ENCODE measurements around the gene RTN3.
A peak's percentile ranks its signal among the peaks of the same experiment; 100 is the strongest.
"Not testable (repeated sequence)": the region's sequence is repeated elsewhere in the genome, so short reads cannot be mapped to it uniquely, and the experiment has no call there.

The RTN3 gene, protein sequence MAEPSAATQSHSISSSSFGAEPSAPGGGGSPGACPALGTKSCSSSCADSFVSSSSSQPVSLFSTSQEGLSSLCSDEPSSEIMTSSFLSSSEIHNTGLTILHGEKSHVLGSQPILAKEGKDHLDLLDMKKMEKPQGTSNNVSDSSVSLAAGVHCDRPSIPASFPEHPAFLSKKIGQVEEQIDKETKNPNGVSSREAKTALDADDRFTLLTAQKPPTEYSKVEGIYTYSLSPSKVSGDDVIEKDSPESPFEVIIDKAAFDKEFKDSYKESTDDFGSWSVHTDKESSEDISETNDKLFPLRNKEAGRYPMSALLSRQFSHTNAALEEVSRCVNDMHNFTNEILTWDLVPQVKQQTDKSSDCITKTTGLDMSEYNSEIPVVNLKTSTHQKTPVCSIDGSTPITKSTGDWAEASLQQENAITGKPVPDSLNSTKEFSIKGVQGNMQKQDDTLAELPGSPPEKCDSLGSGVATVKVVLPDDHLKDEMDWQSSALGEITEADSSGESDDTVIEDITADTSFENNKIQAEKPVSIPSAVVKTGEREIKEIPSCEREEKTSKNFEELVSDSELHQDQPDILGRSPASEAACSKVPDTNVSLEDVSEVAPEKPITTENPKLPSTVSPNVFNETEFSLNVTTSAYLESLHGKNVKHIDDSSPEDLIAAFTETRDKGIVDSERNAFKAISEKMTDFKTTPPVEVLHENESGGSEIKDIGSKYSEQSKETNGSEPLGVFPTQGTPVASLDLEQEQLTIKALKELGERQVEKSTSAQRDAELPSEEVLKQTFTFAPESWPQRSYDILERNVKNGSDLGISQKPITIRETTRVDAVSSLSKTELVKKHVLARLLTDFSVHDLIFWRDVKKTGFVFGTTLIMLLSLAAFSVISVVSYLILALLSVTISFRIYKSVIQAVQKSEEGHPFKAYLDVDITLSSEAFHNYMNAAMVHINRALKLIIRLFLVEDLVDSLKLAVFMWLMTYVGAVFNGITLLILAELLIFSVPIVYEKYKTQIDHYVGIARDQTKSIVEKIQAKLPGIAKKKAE

DNA sequence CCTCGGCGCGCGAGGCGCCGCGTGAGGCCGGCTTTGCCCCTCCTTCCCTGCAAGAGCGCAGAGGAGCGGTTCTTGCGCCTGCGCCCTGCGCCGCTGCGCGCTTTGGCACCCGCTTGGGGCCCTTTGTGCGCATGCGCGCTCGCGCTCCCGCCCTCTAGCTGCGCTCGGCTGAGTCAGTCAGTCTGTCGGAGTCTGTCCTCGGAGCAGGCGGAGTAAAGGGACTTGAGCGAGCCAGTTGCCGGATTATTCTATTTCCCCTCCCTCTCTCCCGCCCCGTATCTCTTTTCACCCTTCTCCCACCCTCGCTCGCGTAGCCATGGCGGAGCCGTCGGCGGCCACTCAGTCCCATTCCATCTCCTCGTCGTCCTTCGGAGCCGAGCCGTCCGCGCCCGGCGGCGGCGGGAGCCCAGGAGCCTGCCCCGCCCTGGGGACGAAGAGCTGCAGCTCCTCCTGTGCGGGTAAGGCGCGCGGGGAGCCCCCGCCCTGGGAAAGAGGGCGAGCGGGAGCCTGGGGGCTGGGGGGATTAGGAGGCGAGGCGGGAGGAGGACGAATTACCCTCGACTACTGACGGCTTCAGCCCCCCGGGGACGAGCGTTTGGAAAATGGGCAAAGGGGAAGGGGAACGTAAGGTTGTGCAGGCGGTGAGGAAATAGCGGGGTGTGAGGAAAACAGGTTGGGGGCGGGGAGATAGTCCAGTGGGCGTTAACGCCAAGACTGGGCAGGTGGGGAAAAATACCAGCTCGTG is at the start of gene RTN3:
TSS of gene RTN3 (plus strand) at position 180 of the 745 bp plus-strand sequence. CDS start at position 317, 137 bp downstream.
- DNase-seq (ENCODE audit: low read depth, low spot score): peak; percentile 96

DNA sequence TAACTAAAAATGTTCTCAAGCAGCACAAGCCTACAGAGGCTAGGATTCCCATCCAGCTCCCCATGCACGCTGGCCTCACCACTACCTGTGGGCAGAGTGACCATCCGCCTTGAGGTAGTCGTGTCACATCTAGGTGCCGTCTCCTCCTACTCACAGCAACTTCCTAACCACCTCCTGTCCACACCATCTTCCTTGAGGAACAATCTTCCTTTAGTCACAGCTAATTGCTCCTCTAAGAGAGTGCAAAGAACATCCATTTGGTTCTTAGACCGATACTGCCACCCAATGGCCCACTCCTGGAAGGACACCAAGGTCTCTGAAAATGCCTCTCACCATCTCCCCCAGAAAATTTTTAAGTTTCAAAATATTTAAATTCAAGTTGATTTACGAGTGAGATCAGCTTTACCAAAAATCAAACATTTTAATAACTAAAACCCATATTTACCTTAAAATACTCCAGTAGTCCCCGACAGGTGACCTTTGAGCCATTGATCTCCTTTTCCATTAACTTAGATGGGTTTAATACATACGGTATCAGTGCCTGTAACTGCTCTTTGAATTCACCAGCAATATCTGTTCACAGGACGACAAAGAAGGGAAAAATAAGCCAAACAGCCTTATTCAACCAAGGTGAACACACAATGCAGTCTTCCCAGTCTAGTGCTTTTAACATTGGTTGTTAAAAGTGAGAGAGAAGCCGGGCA is 45.4 kb upstream of the RTN3 start:
- peak; percentile 25 for DNase-seq (ENCODE audit: low read depth, low spot score)

DNA sequence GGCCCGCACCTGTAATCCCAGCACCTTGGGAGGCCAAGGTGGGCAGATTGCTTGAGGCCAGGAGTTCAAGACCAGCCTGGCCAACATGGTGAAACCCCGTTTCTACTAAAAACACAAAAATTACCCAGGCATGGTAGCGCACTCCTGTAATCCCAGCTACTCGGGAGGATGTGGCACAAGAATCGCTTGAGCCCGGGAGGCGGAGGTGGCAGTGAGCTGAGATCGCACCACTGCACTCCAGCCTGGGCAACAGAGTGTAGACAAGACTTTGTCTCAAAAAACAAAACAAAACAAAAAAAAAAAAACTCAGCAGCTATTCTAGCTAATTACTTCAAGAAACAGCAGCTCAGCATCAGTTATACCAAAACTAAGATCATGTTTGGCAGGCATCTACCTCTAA is 42.9 kb upstream of the RTN3 start:
- DNase-seq (ENCODE audit: low read depth, low spot score): not testable (repeated sequence)

DNA sequence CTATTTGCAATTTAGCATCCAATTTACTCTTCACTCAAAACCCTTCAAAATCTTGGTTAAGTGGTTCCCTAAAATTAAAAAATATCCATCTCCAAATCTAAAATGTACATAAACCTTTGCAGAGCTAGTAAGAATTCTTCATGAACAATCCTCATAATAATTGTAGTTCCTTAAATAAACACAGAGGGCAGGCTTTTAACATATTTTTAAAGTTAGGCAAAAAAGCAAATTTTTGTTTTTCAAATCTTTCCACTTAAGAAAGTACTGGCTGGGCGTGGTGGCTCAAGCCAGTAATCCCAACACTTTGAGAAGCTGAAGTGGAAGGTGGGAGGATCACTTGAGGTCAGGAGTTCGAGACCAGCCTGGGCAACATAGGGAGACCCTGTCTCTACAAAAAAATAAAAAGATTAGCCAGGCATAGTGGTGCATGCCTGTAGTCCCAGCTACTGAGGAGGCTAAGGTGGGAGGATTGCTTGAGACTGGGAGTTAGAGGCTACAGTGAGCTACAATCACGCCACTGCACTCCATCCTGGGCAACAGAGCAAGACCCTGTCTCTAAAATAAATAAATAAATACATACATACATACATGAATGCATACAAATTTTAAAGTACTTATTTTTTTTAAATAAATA is 42.0 kb upstream of the RTN3 start:
- no peak for DNase-seq (ENCODE audit: low read depth, low spot score)

DNA sequence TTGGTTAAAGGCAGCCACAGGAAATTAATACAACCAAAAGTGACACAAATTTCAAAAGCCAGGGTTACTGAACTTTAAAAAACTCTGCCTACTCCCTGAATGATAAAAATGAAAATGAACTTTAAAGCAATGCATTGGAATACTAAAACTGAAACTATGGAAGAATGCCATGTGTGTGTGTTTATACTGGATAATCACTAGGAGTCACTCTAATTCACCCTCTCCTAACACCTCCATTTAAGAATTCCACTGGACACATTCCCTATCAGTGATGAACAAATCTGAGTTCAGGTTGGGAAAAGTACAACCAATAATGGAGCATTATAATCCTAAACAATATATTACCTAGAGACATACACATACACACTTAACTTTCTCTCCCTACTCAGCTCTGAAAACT is 39.6 kb upstream of the RTN3 start:
- DNase-seq (ENCODE audit: low read depth, low spot score): no peak

DNA sequence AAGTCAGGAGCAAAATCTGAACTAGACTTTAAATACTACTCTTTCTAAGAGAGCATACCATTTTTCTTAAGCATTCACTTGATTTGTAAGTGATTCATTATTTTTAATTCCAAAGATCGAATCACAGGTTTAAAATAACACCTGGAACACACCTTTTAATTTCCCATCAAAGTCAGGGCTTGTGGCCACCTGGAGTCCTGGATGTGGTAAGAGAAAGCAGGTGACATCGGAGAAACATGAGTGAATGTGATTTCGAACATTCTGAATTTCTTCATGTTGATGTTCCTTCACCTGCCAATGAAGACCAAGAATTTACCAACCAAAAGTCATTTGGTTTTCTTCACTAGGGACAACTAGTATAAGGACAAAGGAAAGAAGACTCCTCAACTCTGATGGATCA is 38.1 kb upstream of the RTN3 start:
- DNase-seq (ENCODE audit: low read depth, low spot score): no peak

DNA sequence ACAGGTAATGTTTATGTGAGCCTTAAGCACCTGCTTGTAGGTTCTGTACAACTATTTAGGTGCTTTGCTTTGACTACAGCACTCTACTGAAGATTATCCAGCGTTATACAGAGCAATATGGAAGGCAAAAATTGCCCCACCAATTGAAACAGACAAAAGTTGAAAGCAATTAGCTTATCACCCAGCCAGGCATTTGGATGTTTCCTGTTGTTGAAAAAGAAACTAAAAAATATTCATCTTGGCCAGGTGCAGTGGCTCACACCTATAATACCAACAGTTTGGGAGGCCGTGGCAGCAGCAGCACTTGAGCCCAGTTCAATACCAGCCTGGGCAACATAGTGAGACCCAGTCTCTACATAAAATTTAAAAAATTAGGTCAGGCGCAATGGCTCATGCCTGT is 28.6 kb upstream of the RTN3 start:
- DNase-seq (ENCODE audit: low read depth, low spot score): no peak

DNA sequence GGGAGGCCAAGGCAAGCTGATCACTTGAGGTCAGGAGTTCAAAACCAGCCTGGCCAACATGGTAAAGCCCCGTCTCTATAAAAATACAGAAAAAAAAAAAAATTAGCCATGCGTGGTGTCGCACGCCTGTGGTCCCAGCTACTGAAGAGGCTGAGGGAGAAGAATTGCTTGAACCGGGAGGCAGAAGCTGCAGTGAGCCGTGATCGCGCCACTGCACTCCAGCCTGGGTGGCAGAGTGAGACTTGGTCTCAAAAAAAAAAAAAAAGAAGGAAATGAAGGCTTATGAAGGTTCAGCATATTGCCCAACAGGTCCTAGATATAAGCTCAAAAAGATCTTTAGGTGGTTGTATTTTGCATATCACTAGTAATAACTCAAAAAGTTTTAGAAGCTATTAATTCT is 20.3 kb upstream of the RTN3 start:
- DNase-seq (ENCODE audit: low read depth, low spot score): no peak

DNA sequence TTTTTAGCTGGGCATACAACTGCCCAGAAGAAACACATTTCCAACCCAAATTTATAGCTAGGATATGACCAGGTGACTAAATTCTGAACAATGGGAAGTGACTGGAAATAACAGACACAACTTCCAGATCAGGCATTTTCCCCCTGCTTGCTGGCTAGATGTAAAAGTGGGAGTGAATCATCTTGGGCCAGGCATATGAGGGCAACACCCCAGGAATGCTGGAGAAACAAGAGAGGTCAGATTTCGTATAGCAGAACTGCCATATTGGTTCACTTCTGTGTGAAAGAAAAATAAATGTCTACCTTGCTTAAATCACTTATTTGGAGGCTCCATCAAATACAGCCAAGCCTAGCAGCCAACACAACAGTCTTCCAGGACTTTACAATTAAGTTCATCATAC is 17.5 kb upstream of the RTN3 start:
- no peak for DNase-seq (ENCODE audit: low read depth, low spot score)

DNA sequence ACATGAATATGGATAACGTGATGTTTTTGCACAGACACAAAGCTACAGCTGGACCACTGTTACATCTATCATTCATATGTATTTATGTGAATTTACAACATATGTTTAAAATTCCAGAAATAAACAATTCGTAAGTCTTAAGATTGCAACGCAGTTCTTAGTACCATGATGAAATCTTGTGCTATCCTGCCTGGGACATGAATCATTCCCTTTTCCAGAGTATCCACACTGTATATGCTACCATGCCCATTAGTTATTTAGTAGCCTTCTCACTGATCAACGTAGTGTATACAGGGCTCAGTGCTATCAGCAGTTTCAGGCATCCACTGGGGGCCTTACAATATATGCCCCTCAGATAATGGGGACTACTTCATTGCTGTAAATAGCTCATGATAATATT is 14.4 kb upstream of the RTN3 start:
- DNase-seq (ENCODE audit: low read depth, low spot score): no peak

DNA sequence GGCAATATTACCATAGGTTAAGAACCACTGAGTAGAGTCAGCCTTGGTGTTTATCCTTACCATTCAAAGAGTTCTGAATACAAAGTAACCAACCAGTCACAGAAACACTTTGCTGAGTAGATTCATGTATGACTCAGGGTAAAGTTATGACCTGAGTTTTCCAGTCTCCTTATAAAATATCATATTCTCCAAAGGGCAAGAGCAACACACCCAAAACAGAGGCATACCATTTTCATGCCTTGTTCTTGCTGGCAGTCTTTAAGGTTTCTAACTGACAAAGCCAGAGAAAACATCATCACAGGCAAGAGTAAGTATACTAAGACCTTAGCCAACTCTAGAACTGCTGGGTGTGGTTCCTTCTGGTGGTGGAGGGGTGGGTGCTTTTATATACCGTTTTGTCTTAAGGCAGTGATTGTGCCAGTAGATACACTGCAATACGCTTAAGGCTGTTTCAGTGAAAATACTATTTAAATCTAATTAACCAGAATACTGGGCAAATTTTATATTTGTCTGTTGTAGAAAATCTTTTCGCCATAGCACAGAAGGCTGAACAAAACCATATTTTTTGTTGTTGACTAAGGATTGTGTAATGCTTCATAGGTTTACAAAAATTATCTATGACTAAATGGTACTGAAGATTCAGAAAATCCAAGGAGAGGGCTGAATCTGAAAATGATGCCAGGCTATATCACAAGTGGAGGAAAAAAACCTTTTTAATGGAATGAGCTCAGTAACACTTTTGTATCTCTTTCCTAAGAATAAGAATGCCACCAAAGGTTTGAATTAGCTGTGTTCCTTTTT is 13.1 kb upstream of the RTN3 start:
- DNase-seq (ENCODE audit: low read depth, low spot score): no peak

DNA sequence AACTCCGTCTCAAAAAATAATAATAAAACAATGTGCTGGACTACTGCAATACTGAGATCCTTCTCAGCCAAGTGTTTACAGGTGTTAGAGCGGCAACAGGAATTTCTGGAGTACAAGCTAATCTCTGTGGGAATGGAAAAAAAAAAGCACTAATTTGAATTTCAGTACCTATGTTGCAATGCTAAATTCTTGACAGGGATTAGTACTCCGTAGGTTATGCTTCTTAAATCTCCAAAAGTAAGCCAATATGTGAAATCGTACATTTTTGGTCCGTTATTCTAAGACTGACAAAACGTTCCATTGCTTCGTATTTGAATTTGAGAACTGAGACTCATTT is 11.2 kb upstream of the RTN3 start:
- DNase-seq (ENCODE audit: low read depth, low spot score): no peak

DNA sequence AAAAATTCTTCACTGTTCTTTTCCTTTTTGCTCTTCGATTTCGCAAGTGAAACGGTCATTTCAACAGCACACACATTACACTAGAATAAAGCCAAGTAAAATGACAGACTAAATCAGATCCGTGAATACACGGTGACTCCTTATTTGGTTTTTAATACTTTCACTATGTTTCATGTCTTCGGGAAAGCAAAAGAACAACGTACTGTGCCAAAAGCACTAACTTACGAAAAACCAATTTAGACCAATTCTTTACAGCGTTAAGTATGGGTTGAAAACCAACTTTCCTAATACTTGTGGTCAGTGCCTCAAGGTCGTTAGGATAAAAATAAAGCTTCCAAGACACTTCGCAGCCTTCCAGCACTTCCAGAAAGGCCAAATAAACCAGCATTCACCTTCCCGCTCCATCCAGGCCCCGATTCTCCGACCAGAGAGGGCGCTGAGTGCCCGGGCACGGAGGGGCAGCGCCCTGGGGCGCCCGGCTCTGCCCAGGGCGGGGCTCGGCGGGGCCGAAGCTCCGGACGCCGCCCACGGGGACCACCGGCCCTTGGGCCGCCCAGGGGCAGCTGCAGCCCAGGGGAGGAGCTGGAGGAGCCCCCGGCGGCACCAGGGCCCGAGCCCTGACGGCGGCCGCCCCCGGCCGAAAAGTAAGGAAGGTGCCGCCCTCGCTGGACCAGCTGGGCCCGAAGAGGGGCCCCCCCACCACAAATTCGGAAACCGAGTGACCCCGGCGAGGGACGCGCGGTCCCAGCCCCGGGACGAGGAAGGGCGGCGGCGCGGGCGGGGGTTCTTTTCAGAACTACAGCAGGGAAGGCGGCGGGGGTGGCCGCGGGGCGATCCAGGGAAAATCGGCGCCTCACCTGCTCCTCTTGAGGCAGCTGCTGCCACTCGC is 10.6 kb upstream of the RTN3 start:
- no peak for DNase-seq (ENCODE audit: low read depth, low spot score)

DNA sequence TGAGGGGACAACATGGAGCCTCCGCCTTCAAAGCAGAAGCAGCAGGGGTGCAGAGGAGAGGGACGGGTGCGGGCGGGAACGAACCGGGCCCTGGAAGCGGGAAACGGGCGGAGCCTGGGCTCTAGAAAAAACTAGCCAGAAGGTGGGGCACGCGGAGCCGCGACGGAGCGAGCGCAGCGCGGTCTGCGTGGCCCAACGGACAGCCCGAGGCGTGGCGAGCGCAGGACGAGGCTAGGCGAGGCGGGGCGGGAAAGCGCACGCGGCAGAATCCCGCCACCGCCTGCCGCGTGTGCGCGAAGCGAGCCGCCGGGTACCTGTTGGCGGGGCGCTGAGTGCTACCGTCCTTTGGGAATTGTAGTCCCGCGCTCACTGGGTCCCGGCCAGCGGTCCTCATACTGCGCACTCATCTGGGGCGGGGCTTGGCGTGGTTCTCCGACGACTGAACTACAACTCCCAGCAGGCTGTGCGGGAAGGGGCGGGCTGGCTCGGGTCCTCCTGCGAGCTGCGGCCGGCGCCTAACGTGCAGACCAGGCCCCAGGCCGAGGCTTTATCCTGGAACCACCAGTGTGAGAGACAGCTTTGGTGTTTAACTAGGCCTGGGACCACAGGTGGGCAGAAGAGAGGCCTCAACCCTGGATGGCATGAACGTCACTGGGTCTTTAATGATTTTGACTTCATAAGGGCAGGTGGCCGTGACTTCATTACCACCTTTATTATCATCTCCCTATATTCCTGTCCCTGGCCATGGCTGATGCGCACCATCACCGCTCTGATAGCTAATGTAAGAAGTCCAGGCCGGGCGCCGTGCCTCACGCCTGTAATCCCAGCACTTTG is 9.8 kb upstream of the RTN3 start, which contains the start of gene ATL3:
TSS of gene ATL3 (minus strand) at position 55 of the 834 bp plus-strand sequence. CDS start at position 14, 41 bp downstream.
- DNase-seq (ENCODE audit: low read depth, low spot score): peak; percentile 95

DNA sequence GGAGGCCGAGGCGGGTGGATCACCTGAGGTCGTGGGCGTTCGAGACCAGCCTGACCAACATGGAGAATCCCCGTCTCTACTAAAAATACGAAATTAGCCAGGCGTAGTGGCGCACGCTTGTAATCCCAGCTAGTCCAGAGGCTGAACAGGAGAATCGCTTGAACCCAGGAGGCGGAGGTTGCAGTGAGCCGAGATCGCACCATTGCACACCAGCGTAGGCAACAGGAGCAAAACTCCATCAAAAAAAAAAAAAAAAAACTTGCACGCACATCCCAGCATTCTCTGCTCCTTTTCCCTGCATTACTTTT is 9.2 kb upstream of the RTN3 start:
- DNase-seq (ENCODE audit: low read depth, low spot score): no peak

DNA sequence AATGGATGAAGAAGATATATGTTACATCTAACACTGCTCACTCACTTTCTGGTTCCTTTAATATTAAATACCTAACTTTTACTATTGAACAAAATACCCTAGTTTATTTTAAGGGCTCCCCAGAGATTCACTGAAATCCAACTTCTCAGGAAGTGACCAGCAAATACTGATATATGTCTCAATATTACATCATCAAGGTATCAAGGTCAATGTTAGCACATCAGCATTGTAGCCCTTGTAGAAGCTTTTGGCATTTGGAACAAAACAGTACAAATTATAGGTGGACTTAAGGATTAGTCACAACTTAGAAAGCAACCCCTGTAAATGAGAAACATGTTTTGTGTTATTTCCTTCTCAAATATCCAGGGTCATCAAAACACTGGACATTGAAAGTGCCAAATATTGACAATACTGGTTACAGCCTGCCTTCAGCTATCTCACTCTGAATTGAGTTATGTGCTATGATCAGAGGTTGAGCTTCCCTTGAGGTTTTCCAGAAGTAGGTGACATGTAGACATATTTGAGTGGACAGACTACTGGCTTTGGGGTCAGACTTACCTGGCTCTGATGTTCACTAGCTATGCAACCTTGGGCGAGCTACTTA is 8.3 kb upstream of the RTN3 start:
- no peak for DNase-seq (ENCODE audit: low read depth, low spot score)

DNA sequence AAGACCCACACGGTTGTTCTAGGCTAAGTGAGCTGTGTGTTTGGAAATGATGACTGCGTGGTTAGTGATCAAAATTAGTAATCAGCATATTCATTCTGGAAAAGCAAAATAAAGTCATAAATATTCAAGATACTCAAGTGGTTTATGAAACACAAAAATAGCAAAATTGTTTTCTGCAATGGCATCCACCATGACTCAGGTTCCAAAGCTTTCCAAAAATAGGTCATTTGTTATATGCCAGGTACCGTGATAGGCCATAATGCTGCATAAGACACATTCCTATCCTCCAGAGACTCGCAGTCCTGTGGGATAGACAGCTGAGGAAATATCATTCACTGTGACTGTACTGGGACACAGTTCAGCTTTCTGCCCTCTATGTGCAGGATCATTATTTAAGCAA is 7.7 kb upstream of the RTN3 start:
- no peak for DNase-seq (ENCODE audit: low read depth, low spot score)

DNA sequence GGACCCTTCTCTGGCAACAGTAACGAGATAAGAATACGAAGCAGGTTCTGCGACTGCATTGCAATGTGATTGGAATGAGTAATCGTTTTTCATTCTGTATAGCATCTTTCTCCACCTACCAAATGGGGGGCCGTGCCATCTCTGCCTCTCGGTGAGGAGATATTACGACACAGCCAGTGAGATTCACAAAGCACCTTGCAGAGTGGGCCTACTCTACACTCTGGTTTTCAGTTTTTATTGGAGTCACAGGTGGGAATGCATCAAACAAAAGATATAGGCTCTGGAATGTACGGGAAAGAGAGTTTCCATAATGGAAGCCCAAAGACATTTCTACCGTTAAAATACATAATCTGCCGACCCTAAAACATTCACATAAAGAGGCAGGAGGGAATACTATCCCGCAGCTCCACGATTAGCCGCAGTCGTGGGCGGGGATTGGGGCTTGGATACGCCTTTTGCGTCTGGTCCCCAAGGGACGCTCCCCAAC is 423 bp upstream of the RTN3 start:
- DNase-seq (ENCODE audit: low read depth, low spot score): no peak
